ENCODE measurements around the gene CLEC7A.
A peak's percentile ranks its signal among the peaks of the same experiment; 100 is the strongest.

Gene CLEC7A

GRCh38 chr12:10130042-10130441 lies at the start of gene CLEC7A:
CLEC7A (minus strand) TSS chr12:10130199; CDS start chr12:10130082, 117 bp downstream.
- no peak for DNase-seq (ENCODE audit: low read depth, low spot score)

DNA sequence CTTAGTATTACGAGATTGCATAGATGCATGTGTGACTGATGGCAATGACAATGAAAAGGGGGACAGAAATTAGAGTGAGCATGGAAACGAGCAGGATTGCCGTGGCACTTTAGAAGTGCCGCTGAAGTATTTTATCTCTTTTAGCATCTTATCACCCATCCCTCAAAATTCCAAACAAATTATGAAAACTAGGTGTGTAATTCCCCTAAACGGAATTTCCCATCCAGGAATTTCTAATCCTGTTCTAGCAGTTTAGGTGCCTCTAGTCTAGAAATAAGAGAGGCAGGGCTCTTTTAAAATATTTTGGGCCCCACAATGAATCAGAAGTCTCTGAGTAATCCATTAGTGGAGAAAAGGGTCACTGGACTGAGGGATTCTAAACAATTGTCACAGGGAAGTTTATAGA lies 49.8 kb upstream of the CLEC7A start:
- DNase-seq (ENCODE audit: low read depth, low spot score): no peak

GRCh38 chr12:10178821-10179220 lies 48.8 kb upstream of the CLEC7A start, which contains the start of gene TMEM52B:
TMEM52B (plus strand) TSS chr12:10179032; CDS start chr12:10179575, 543 bp downstream.
- DNase-seq (ENCODE audit: low read depth, low spot score): no peak

- no peak for DNase-seq (ENCODE audit: low read depth, low spot score)
These were observed 46.0 kb upstream of the CLEC7A start for GRCh38 chr12:10175846-10176636.

DNA sequence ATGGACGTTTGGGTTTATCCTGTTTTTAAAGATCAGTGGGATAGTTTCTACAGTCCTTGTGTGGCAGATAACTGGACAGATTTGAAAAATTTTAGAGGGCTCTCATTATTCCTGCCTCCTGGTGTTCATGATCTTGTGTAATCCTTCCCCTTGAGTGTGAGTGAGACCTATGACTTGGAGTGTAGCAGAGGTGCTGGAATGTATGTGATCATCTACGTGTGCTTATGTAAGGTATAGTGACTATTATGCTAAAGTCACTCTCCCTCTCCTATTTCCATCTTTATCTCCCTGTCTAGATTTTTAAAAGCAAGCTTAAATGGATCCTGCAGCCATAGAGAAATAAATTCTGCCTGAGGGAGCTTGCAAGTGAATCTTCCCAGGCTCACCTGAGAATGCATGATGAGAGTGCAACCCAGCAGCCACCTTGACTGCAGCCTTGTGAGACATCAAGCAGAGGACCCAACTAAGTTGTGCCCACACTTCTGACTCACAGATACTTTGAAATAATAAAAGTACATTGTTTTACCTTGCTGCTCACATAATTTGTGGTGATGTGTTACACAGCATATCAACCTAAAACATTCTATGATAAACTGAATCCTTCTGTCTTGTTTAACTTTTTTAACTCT lies 45.1 kb upstream of the CLEC7A start:
- DNase-seq (ENCODE audit: low read depth, low spot score): no peak

- DNase-seq (ENCODE audit: low read depth, low spot score): no peak
These were observed 42.2 kb upstream of the CLEC7A start, which contains the start of gene OLR1 for GRCh38 chr12:10171973-10172728. OLR1 (minus strand) TSS chr12:10172132; CDS start chr12:10172077, 55 bp downstream.

DNA sequence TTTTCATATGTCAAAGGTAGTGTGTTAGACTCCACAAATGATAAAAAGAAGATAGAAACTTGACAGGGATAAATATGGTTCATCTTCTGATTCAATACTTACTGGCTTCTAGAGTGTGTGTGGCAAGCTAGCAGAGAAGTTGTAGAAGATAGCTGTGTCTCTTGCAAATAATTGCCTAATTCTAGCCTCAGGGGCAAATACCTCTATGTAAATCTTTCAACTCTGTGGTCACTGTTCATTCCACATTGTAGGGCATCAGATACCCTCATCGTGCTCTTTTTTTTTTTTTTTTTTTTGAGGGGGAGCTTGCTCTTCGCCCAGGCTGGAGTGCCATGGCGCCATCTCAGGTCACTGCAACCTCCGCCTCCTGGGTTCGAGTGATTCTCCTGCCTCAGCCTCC lies 40.2 kb upstream of the CLEC7A start:
- DNase-seq (ENCODE audit: low read depth, low spot score): no peak

GRCh38 chr12:10169104-10169503 lies 39.1 kb upstream of the CLEC7A start:
- DNase-seq (ENCODE audit: low read depth, low spot score): no peak

DNA sequence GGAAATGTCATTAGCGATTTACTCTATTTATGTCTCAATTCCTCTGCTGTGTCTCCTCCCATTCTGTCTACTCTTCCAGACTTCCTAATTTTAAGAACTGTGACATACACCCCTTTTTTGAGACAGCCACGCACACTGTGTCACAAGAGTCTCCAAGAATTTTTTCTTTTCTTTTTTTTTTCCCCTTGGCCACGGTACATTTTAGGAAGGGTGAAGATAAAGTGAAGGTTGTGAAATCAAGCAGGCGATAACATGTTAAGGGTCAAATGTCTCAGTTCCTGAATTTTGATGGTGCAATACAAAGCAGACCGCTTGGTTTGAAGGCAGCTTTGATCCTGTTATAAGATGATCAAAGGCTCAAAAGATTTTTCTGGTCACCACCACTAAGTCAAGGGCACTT lies 37.6 kb upstream of the CLEC7A start:
- no peak for DNase-seq (ENCODE audit: low read depth, low spot score)

GRCh38 chr12:10165421-10165820 lies 35.4 kb upstream of the CLEC7A start:
- no peak for DNase-seq (ENCODE audit: low read depth, low spot score)

DNA sequence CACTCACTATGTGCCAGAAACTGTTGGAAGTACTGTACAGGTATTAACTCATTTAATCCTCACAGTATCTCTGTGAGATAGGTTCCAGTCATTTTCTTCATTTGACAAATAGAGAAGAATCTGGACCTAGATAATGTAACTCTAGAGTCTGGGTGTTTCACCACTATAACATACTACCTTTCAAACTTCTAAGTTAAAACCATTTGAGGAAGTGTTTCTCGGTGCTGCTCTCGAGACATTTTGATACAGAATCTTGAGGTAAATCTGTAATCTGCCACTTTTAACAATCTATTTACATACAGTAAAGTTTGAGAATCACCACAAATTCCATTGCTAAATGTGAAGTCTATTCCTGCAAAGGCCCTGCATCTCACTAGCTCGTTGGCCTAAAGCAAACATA lies 33.1 kb upstream of the CLEC7A start:
- DNase-seq (ENCODE audit: low read depth, low spot score): no peak

DNA sequence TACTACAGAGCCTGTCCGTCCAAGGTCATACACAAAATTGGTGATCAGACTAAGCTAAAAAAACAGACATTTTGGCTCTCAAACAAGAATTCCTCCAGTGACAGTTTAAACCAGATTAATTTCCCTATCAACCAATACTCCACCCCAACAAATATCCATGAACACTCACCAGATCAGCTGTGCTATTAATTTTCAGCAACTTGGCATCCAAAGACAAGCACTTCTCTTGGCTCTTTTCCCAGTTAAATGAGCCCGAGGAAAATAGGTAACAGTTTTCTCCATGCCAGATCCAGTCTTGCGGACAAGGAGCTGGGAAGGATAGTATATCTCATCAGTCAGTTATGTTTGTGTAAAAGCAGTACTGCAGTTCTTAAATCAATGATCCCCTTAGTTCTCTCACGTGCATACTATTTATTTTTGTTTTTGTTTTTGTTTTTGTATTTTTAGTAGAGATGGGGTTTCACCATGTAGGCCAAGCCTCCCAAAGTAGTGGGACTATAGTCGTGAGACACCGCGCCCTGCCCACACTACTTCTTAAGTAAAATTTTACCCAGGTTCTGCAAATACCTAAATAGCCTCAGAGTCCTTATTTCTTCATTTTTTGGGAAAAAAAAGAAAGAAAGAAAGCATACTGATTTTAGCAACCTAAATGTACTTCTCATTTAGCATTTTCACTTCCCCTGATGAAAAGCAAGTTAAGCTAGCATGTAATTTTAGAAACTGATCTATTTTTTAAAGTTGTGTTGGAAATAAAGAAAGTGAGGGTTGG lies 30.8 kb upstream of the CLEC7A start:
- no peak for DNase-seq (ENCODE audit: low read depth, low spot score)

DNA sequence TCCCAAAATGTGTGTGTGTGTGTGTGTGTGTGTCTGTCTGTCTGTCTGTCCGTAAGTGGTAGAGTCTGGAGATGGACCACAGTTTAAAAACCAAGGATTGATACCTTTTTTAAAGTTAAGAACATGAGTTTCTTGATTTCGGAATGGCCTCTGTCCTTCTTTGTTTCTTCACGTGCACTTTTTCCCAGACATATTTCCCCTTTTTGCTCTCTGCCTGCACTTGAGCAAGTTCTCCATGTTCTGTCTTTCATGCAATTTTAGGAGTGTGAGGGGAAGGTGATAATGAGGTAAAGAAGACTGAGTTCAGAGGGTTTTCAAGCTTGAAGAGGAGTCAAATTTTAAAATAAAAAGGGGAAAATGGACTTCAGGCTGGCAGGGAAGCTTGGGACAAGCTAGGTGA lies 29.3 kb upstream of the CLEC7A start:
- no peak for DNase-seq (ENCODE audit: low read depth, low spot score)

- DNase-seq (ENCODE audit: low read depth, low spot score): no peak
These were observed 28.4 kb upstream of the CLEC7A start for GRCh38 chr12:10158406-10158805.

DNA sequence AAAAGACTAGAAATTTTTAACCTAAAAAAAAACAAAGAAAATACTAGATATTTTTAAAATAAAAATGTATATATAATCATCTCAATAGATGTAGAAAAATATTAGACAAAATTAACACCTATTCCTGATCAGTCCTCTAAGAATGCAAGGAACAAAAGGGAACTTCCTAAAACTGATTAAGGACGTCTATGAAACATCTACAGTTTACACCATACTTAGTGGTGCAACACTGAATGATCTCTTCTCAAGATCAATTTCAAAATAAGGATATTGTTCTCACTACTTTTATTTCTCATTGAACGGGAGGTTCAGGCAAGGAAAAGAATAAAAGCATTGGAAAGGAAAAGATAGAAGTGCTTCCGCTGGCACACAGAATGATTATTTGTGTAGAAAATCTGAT lies 26.0 kb upstream of the CLEC7A start:
- DNase-seq (ENCODE audit: low read depth, low spot score): no peak

- no peak for DNase-seq (ENCODE audit: low read depth, low spot score)
These were observed 24.1 kb upstream of the CLEC7A start for GRCh38 chr12:10154145-10154496.

- DNase-seq (ENCODE audit: low read depth, low spot score): peak; percentile 47
These were observed 23.5 kb upstream of the CLEC7A start for GRCh38 chr12:10153271-10154144.

GRCh38 chr12:10151621-10152020 lies 21.6 kb upstream of the CLEC7A start:
- DNase-seq (ENCODE audit: low read depth, low spot score): no peak

DNA sequence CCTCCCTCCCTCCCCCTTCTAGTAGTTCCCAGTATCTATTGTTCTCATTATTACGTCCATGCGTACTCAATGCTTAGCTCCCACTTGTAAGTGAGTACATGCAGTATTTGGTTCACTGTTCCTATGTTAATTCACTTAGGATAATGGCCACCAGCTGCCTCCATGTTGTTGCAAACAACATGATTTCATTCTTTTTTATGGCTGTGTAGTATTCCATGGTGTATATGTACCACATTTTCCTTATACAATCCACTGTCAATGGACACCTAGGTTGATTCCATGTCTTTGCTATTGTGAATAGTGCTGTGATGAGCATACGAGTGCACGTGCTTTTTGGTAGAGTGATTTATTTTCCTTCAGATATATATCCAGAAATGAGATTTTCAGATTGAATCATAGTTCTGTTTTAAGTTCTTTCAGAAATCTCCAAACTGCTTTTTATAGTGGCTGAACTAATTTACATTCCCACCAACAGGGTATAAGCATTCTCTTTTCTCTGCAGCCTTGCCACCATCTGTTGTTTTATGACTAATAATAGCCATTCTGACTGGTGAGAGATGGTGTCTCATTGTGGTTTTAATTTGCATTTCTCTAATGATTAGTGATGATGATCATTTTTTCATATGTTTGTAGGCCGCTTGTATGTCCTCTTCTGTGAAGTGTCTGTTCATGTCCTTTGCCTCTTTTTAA lies 17.9 kb upstream of the CLEC7A start:
- no peak for DNase-seq (ENCODE audit: low read depth, low spot score)

GRCh38 chr12:10142976-10143589 lies 13.1 kb upstream of the CLEC7A start:
- DNase-seq (ENCODE audit: low read depth, low spot score): no peak

Measured in iPS DF 19.7 (cell line).